SJSA1 (cell line): ENCODE results near the gene PHF11. TPM values are rescaled to one million over a fixed set of nuclear protein-coding genes. Genes with fewer than 3 reads are reported as not detected.
A peak's percentile ranks its signal among the peaks of the same experiment; 100 is the strongest.

Experiments
- DNase-seq, 2 experiments: peaks; one replicate each; pipeline ENCODE4 v3.0.0-alpha.2; 2015 to 2020; ENCODE audit warnings: low spot score in 2 of 2, low read depth in 1 of 2
- H3K27ac ChIP-seq: fragments of 250-450 bp; sonication (Bioruptor Pico); 2 replicates; pipeline ENCODE4 v1.5.1; 2020; ENCODE audit warnings: mild to moderate bottlenecking, moderate library complexity
- H3K27me3 ChIP-seq: fragments of 250-450 bp; sonication (Bioruptor Pico); replicated peaks from 2 replicates; pipeline ENCODE4 v1.5.1; 2020; ENCODE audit warnings: mild to moderate bottlenecking, moderate library complexity
- H3K36me3 ChIP-seq: fragments of 250-450 bp; sonication (Bioruptor Pico); 2 replicates; pipeline ENCODE4 v1.5.1; 2020; ENCODE audit warnings: mild to moderate bottlenecking
- H3K4me1 ChIP-seq: fragments of 250-450 bp; sonication (Bioruptor Pico); replicated peaks from 2 replicates; pipeline ENCODE4 v1.6.1; 2021; ENCODE audit warnings: mild to moderate bottlenecking
- H3K4me3 ChIP-seq: fragments of 250-450 bp; sonication (Bioruptor Pico); 2 replicates; pipeline ENCODE4 v1.5.1; 2020; ENCODE audit warnings: mild to moderate bottlenecking
- H3K9me3 ChIP-seq: fragments of 250-450 bp; sonication (Bioruptor Pico); replicated peaks from 2 replicates; pipeline ENCODE4 v1.5.1; 2020; ENCODE audit warnings: mild to moderate bottlenecking
- total RNA-seq: library from RNA; depleted of rRNA; stranded (reverse); fragments of >200 nt; shearing (Covaris generic); gene quantifications from 2 replicates; pipeline ENCODE4 v1.2.3, GENCODE V29; 2014; rRNA removed

Gene PHF11
- 20.1 and 52.2 TPM in 2 replicates for total RNA-seq

DNA sequence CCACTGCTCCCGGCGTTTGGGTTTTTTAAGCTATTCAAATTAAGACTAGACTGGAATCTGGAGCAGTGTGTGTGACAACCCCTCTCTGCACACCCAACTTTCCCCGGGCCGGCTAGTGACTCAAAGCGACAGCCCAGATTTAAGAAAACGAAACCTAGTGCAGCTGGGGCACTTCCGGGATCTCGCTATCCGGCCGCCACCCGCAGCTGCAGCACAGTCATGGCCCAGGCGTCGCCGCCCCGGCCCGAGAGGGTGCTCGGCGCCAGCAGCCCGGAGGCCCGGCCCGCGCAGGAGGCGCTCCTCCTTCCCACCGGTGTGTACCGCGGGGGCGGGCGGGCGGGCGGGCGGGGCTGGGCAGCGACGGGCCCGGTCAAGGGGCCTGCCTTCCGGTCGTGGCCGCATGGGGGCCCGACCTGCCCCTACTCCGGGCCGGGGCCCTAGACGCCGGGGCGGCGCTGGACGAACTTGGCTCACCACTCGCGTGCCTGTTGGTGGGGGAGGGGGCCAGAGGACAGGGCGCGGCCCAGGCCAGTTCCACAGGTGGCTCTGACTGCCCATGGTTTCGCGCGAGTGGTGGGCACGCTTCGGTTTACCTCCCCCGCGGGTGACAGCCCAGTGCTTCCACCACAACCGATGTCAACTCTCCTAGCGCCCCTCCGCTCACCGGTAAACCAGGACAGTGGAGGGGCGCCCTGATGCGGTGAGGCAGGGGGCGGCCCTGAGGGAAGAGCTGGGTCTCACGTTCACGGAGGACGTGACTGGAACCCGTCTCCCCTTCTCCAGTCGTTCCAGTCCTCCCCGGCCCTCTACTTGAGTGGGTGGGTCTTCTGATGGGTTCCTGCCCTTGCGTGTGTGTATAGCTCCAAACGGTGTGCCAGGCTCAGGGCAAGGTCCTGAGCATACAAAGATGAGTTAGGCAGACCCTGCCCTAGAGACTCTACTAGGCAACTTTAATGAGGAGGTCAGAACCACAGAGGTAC lies at the start of gene PHF11:
TSS of gene PHF11 (plus strand) at position 171 of the 980 bp plus-strand sequence. CDS start at position 220, 49 bp downstream.
- peaks cover 12% of the 10 kb centered on the region for H3K36me3 ChIP-seq
- peak within 1 kb of the TSS; percentile 96 for H3K27ac ChIP-seq
- no peaks in the 10 kb centered on the region for H3K27me3 ChIP-seq
- DNase-seq: peak; percentile 81 to 83
- peak within 1 kb of the TSS; percentile 50 for H3K4me3 ChIP-seq
- H3K4me1 ChIP-seq: peaks cover 33% of the 10 kb centered on the region
- no peaks in the 10 kb centered on the region for H3K9me3 ChIP-seq

DNA sequence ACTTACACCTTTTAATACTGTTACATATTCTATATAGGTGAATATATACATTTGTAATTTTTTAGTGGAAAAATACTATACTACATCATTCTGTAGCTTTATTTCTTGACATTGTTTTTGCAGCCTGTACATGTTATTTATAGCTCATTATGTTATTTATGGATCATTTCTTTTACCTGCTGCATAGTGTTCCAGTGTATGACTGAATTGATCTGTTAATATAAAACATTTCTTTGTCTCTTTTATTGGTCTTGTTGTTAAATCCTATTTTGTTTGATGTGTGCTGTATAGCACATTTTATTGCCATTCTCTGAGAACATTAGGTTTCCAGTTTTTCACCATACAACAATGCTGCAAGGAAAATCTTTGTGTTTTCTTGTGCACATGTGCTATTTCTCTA lies 49.3 kb upstream of the PHF11 start:
- Histone ChIP-seq H3K27me3 (no peaks in the 10 kb centered on the region), H3K36me3 (no peaks in the 10 kb centered on the region), H3K27ac (no peak overlapping the region), H3K9me3 (no peaks in the 10 kb centered on the region), H3K4me3 (no peak overlapping the region), H3K4me1 (peaks cover 18% of the 10 kb centered on the region)
- no peak for DNase-seq

DNA sequence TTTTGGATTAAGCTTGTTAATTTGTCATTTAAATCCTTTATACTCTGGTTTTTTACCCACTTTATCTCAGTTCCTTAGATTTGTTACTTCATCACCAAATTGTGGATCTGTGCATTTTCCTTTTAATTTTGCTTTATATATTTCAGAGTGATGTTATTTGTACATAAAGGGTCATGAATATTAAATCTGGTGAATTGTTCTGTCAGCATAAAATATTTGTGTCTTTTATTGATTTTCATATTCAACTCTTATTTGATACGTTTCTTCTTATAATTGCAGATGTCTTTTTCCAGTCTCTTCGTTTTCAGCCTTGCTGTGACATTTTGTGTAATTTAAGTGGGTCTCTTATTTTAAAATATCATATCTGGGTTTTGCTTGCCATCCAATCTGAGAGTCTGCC lies 47.0 kb upstream of the PHF11 start:
- Histone ChIP-seq H3K4me3 (no peak overlapping the region), H3K36me3 (no peaks in the 10 kb centered on the region), H3K4me1 (peaks cover 15% of the 10 kb centered on the region), H3K27me3 (no peaks in the 10 kb centered on the region), H3K27ac (no peak overlapping the region), H3K9me3 (no peaks in the 10 kb centered on the region)
- no peak for DNase-seq

GRCh38 chr13:49450105-49450819 lies 45.5 kb upstream of the PHF11 start:
- peaks cover 21% of the 10 kb centered on the region for H3K4me1 ChIP-seq
- no peak for DNase-seq
- no peaks in the 10 kb centered on the region for H3K9me3 ChIP-seq
- H3K27me3 ChIP-seq: no peaks in the 10 kb centered on the region
- no peak overlapping the region for H3K4me3 ChIP-seq
- H3K27ac ChIP-seq: no peak overlapping the region
- H3K36me3 ChIP-seq: no peaks in the 10 kb centered on the region

DNA sequence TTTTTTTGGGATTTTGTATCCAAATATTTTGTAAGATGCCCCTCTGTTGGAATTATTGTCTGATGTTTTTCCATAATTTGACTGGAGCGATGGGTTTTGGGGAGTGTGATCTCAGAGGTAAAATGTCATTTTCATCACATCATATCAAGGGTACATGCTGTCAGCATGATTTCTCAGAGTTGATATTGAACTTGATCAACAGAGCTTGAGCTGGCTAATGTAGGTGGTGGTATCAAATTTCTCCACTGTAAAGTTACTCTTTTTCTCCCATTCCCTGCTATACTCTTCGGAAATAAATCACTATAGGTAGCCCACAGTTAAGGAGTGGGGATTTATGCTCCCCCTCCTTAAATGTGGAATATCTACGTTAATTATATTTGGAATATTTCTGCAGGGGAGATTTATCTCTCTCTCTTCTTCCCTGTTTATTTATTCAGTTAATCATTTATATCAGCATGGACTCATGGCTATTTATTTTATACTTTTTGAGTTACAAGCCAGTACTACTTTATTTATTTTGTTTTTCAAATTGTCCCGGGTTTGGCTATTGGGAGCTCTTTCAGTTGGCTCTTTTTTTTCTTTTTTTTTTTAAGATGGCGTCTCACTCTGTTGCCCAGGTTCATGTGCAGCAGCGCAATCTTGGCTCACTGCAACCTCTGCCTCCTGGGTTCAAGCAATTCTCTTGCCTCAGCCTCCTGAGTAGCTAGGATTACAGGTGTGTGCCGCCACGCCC lies 42.9 kb upstream of the PHF11 start:
- Histone ChIP-seq H3K4me1 (peaks cover 26% of the 10 kb centered on the region), H3K27me3 (no peaks in the 10 kb centered on the region), H3K4me3 (no peak overlapping the region), H3K36me3 (no peaks in the 10 kb centered on the region), H3K9me3 (no peaks in the 10 kb centered on the region), H3K27ac (no peak overlapping the region)
- DNase-seq: no peak

DNA sequence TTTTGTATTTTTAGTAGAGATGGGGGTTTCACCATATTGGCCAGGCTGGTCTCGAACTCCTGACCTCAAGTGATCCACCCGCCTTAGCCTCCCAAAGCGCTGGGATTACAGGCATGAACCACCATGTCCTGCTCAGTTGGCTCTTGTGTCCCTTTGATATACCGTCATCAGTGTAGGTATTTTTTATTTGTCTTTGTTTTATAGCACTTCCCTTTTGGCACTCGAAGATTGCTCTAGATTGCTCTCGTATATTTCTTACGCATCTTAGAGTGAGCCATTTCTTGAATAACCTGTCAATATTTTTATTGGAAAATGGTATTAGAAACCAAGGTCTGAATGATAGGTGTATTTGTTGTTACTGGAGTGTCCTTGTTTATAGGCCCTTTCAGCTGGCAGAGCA lies 42.3 kb upstream of the PHF11 start:
- H3K36me3 ChIP-seq: no peaks in the 10 kb centered on the region
- DNase-seq: no peak
- H3K27ac ChIP-seq: peak overlapping the region; percentile 76; the same call in 1 of the 2 replicates
- H3K4me3 ChIP-seq: no peak overlapping the region
- peaks cover 25% of the 10 kb centered on the region for H3K4me1 ChIP-seq
- H3K9me3 ChIP-seq: no peaks in the 10 kb centered on the region
- no peaks in the 10 kb centered on the region for H3K27me3 ChIP-seq

DNA sequence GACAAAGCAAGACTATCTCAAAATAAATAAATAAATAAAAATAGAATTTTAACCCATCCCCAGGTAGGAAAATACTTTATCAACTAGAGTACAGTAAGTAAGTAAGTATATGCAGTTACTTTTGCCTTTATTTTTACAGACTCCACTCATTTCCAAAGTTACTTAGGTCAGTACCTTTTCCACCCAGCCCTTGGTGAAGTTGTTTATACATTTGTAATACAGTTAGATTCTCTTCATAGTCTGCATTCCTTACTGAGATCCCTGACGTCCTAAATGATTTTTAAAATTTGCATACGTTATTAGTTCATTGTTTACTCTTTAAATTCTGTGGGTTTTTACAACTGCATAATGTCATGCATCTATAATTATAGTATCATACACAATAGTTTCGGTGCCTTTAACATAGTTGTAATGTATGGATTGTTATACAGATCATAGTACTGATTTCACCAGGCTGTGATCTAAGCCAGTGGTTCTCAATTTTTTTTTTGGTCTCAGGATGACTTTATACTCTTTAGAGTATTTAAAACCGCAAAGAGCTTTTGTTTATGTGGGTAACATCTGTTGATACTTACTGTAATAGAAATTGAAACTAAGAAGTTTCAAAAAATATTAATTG lies 41.3 kb upstream of the PHF11 start:
- Histone ChIP-seq H3K9me3 (no peaks in the 10 kb centered on the region), H3K4me1 (peaks cover 23% of the 10 kb centered on the region), H3K27ac (peak overlapping the region; percentile 76), H3K36me3 (no peaks in the 10 kb centered on the region), H3K27me3 (no peaks in the 10 kb centered on the region), H3K4me3 (no peak overlapping the region; the same call in 1 of the 2 replicates)
- DNase-seq: peak in 1 of 2 experiments; percentile 77

DNA sequence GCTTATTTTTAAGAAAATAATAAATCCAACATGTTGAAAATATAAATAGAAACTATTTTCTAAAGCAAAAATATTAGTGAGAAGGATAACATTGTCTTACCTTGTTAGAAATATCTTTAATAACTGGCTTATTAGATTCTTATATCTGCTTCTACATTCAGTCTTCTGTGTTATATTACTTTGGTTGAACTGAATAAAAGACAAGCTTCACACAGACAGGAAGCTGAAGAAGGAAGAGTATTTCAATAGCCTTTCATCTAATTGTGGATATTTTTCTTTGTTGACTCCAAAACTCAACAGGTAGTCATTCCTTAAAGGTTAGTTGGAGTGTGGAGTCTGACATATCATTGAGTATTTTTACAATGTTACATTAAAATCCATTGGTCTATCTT lies 40.8 kb upstream of the PHF11 start:
- Histone ChIP-seq H3K27me3 (no peaks in the 10 kb centered on the region), H3K9me3 (no peaks in the 10 kb centered on the region), H3K36me3 (no peaks in the 10 kb centered on the region), H3K4me3 (no peak overlapping the region), H3K4me1 (peaks cover 23% of the 10 kb centered on the region), H3K27ac (peak overlapping the region; percentile 76)
- DNase-seq: no peak

DNA sequence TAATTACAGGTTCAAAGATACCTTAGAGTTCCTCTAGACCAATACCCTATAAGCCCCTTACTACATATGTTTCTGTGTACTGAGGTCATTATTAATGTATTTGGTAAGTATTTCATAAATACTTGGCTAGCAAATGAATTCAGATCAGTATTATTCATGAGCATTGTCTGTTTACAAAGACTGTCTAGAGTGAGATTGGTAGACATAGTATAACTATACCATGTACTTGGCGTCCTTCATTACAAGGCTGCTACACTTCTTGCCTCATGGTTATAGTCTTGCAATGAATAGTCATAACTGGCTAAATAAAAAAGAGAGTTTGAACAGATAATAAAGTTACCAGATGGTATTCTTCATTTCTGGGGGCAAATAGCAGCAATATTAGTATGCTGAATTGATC lies 39.6 kb upstream of the PHF11 start:
- Histone ChIP-seq H3K36me3 (peaks cover 3% of the 10 kb centered on the region), H3K27me3 (no peaks in the 10 kb centered on the region), H3K4me1 (peaks cover 23% of the 10 kb centered on the region), H3K4me3 (no peak overlapping the region), H3K27ac (no peak overlapping the region), H3K9me3 (no peaks in the 10 kb centered on the region)
- DNase-seq: no peak

DNA sequence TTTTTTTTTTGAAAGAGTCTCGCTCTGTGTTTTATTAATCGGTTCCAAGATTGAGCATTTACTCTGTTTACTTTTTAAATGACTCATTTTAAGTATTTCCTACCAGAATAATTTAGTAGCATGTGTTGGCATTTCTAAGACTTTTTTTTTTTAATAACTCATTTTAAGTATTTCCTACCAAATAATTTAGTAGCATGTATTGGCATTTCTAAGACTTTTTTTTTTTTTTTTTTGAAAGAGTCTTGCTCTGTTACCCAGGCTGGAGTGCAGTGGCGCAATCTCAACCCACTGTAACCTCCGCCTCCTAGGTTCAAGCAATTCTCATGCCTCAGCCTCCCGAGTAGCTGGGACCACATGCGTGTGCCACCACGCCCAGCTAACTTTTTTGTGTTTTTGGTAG lies 38.5 kb upstream of the PHF11 start:
- no peak for DNase-seq
- peaks cover 23% of the 10 kb centered on the region for H3K4me1 ChIP-seq
- no peak overlapping the region for H3K27ac ChIP-seq
- no peak overlapping the region for H3K4me3 ChIP-seq
- peaks cover 14% of the 10 kb centered on the region for H3K36me3 ChIP-seq
- H3K27me3 ChIP-seq: no peaks in the 10 kb centered on the region
- H3K9me3 ChIP-seq: no peaks in the 10 kb centered on the region; the same call in 1 of the 2 replicates

GRCh38 chr13:49459580-49459979 lies 36.2 kb upstream of the PHF11 start:
- H3K36me3 ChIP-seq: peaks cover 35% of the 10 kb centered on the region
- peaks cover 6% of the 10 kb centered on the region for H3K9me3 ChIP-seq
- no peak for DNase-seq
- no peak overlapping the region for H3K27ac ChIP-seq
- H3K4me3 ChIP-seq: no peak overlapping the region
- peaks cover 14% of the 10 kb centered on the region for H3K4me1 ChIP-seq
- no peaks in the 10 kb centered on the region for H3K27me3 ChIP-seq

GRCh38 chr13:49464085-49464484 lies 31.7 kb upstream of the PHF11 start:
- no peak overlapping the region for H3K27ac ChIP-seq
- no peaks in the 10 kb centered on the region for H3K27me3 ChIP-seq
- H3K4me3 ChIP-seq: no peak overlapping the region
- H3K4me1 ChIP-seq: peaks cover 5% of the 10 kb centered on the region; the same call in 1 of the 2 replicates
- H3K36me3 ChIP-seq: peaks cover 40% of the 10 kb centered on the region
- no peak for DNase-seq
- H3K9me3 ChIP-seq: peaks cover 6% of the 10 kb centered on the region
